Type B pancreatic cell (in vitro differentiated cells): ENCODE results near the gene ATAT1. TPM values are rescaled to one million over a fixed set of nuclear protein-coding genes. Genes with fewer than 3 reads are reported as not detected.

Source experiments
- DNase-seq: peaks from one replicate; pipeline ENCODE4 v3.0.0; 2021; ENCODE audit warnings: mixed read lengths; ENCODE audit not compliant: unreplicated experiment; ENCODE audit errors: extremely low spot score
- H3K27ac Mint-ChIP-seq: 2 replicates; pipeline ENCODE4 v1.8.0; 2021; ENCODE audit warnings: mild to moderate bottlenecking, mixed read lengths
- H3K27me3 Mint-ChIP-seq: 2 replicates; pipeline ENCODE4 v1.8.0; 2021; ENCODE audit warnings: mixed read lengths
- H3K36me3 Mint-ChIP-seq: 2 replicates; pipeline ENCODE4 v1.8.0; 2021; ENCODE audit warnings: mixed read lengths
- H3K4me1 Mint-ChIP-seq: one replicate; pipeline ENCODE4 v1.8.0; 2021; ENCODE audit warnings: mixed read lengths; ENCODE audit not compliant: unreplicated experiment
- H3K4me3 Mint-ChIP-seq: 2 replicates; pipeline ENCODE4 v1.8.0; 2021; ENCODE audit warnings: mild to moderate bottlenecking, mixed read lengths
- H3K9me3 Mint-ChIP-seq: 2 replicates; pipeline ENCODE4 v1.8.0; 2021; ENCODE audit warnings: mixed read lengths
- total RNA-seq: library from RNA; stranded (reverse); gene quantifications from 2 replicates; pipeline ENCODE4 v1.2.1, GENCODE V29; 2021; ENCODE audit warnings: low replicate concordance
- TF ChIP-seq, protein P1 (sequence below): fragments of 200-600 bp; sonication (generic); conservative IDR thresholded peaks from 2 replicates; pipeline ENCODE4 v1.5.0; 2021; ENCODE audit warnings: antibody characterized with exemption, mild to moderate bottlenecking

Gene ATAT1
- total RNA-seq, 1 donor from 2014 or later, result 47.0 TPM

DNA sequence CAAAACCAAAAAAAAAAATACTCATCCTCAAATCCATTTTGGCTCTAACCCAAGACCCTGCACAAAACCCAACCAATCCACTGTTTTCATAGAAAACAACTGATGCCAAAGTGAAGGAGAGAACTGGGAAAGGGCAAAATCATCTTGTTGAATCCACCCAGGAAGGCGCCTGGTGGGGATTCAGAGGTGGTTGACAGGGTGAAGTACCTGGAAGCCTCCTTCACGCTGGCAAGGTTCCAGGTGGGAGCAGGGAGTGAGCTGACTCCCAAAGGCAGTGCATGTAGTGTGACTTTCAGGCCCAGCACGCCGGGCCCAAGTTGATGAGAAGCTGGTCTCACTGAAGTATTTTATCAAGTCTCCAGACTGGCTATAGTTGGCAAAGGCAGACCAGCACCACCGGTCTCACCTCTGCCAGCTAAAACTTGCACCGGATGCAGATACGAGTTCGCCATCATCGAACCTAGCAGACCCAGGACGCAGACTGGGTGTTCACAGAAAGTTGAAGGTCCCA, 26.2 kb upstream of the ATAT1 start:
- Mint-ChIP-seq H3K27ac (no peak overlapping the region), H3K4me3 (no peak overlapping the region), H3K27me3 (no peaks in the 10 kb centered on the region), H3K9me3 (no peaks in the 10 kb centered on the region), H3K36me3 (peaks cover 39% of the 10 kb centered on the region), H3K4me1 (peaks cover 5% of the 10 kb centered on the region)
- no peak for DNase-seq
- TF ChIP-seq, protein P1, sequence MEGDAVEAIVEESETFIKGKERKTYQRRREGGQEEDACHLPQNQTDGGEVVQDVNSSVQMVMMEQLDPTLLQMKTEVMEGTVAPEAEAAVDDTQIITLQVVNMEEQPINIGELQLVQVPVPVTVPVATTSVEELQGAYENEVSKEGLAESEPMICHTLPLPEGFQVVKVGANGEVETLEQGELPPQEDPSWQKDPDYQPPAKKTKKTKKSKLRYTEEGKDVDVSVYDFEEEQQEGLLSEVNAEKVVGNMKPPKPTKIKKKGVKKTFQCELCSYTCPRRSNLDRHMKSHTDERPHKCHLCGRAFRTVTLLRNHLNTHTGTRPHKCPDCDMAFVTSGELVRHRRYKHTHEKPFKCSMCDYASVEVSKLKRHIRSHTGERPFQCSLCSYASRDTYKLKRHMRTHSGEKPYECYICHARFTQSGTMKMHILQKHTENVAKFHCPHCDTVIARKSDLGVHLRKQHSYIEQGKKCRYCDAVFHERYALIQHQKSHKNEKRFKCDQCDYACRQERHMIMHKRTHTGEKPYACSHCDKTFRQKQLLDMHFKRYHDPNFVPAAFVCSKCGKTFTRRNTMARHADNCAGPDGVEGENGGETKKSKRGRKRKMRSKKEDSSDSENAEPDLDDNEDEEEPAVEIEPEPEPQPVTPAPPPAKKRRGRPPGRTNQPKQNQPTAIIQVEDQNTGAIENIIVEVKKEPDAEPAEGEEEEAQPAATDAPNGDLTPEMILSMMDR, result no peak

DNA sequence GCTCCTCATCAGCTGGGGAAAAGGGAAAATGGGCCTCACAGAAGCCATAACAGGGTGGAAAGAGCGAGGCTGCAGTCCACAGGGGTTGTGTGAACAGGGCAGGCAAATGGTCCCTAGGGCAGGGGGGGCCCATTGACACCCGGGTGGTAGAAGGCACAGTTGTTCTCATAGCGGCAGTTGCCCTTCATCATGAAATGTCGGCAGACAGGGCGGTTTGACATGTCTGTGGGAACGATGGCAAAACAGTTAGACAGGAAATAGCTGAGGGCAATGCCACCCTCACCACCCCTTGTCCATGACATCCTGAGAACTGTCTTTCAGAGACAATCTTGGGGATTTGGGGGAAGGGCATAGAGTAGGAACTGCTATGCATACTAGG, 25.2 kb upstream of the ATAT1 start:
- no peaks in the 10 kb centered on the region for H3K27me3 Mint-ChIP-seq
- no peaks in the 10 kb centered on the region for H3K9me3 Mint-ChIP-seq
- H3K4me3 Mint-ChIP-seq, result no peak overlapping the region
- no peak overlapping the region for H3K27ac Mint-ChIP-seq
- TF ChIP-seq, protein P1, result no peak
- H3K36me3 Mint-ChIP-seq, result peaks cover 46% of the 10 kb centered on the region
- peaks cover 5% of the 10 kb centered on the region for H3K4me1 Mint-ChIP-seq
- DNase-seq, result no peak

DNA sequence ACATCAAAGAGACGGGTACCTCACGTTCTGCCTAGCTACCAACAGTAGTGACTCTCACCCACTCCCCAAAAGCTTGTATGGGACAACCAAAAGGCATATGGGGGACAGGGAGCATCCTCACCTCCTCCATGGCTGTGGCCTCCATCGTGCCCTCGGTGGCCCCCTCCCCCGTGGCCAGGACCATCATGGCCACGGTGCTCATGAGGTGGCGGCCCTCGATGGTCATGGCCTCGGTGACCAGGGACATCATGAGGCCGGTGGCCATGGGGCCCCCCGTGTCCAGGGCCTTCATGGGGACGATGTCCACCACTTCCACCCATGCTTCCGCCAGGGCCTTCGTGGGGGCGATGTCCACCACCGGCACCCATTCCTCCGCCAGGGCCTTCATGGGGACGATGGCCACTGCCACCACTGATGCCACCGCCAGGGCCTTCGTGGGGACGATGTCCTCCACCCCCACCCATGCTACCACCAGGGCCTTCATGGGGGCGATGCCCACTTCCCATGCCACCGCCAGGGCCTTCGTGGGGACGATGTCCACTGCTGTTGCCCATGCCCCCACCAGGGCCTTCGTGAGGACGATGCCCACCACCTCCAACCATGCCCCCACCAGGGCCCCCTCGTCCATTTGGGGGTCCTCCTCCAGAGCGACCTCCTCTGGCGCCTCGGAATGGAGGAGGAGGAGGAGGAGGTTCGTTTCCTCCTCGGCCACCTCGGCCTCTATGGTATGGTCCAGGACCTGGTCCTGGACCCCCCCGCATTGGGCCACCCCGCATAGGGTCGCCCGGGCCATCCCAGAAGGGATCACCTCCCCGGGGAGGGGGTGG, 24.6 kb upstream of the ATAT1 start:
- H3K4me3 Mint-ChIP-seq, result no peak overlapping the region
- H3K9me3 Mint-ChIP-seq, result no peaks in the 10 kb centered on the region
- peaks cover 49% of the 10 kb centered on the region for H3K36me3 Mint-ChIP-seq
- no peak for DNase-seq
- H3K4me1 Mint-ChIP-seq, result peaks cover 5% of the 10 kb centered on the region
- H3K27me3 Mint-ChIP-seq, result no peaks in the 10 kb centered on the region
- TF ChIP-seq, protein P1, result no peak
- no peak overlapping the region for H3K27ac Mint-ChIP-seq

DNA sequence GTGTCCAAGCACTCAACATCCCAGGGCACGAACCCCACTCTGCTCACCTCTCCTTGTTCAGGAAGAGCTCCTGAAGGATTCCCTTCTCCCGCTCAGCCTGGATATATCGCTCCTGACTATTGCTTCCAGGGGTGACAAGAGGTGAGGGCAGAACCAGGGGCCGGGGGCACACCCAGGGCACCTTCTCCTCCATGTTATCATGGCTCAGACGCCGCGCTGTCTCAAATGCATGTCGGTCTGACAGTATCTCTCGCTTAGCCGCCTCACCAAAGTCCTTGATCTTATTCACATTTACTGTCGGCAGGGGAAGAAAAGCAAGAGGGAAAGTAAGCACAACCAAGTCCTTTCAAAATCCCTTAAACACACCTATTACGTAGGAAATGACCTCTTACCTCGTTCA, 22.7 kb upstream of the ATAT1 start:
- Mint-ChIP-seq H3K27me3 (no peaks in the 10 kb centered on the region), H3K9me3 (no peaks in the 10 kb centered on the region), H3K4me1 (no peaks in the 10 kb centered on the region), H3K27ac (no peak overlapping the region), H3K4me3 (no peak overlapping the region), H3K36me3 (peaks cover 55% of the 10 kb centered on the region)
- TF ChIP-seq, protein P1, result no peak
- no peak for DNase-seq

DNA sequence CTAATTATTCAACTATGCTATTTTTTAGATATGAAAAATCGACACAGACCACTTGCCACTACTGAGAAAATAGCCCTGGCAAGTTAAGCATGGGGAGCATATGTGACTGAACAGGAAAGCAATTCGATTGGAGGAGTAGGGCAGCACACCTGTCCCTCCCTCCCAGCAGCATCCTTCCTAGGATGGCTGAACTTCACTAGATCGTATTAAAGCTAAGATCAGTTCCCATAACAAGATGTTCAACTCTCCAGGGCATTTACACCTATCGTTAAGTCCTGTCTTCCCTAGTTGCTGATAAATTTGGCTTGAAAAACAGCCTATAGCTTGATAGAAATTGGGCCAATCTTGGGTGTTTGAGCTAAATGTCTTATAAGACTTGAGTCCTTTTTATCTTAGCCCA, 16.6 kb upstream of the ATAT1 start:
- TF ChIP-seq, protein P1, result no peak
- H3K27me3 Mint-ChIP-seq, result peaks cover 3% of the 10 kb centered on the region
- peaks cover 39% of the 10 kb centered on the region for H3K36me3 Mint-ChIP-seq
- H3K4me3 Mint-ChIP-seq, result no peak overlapping the region
- H3K27ac Mint-ChIP-seq, result no peak overlapping the region
- no peaks in the 10 kb centered on the region for H3K9me3 Mint-ChIP-seq
- peaks cover 31% of the 10 kb centered on the region for H3K4me1 Mint-ChIP-seq
- no peak for DNase-seq
